ENCODE data around the gene FYN. TPM values are rescaled to one million over a fixed set of nuclear protein-coding genes. Genes with fewer than 3 reads are reported as not detected.
A peak's percentile ranks its signal among the peaks of the same experiment; 100 is the strongest.

The FYN gene
- total RNA-seq, 1 donor from 2014 or later = 525 TPM

DNA sequence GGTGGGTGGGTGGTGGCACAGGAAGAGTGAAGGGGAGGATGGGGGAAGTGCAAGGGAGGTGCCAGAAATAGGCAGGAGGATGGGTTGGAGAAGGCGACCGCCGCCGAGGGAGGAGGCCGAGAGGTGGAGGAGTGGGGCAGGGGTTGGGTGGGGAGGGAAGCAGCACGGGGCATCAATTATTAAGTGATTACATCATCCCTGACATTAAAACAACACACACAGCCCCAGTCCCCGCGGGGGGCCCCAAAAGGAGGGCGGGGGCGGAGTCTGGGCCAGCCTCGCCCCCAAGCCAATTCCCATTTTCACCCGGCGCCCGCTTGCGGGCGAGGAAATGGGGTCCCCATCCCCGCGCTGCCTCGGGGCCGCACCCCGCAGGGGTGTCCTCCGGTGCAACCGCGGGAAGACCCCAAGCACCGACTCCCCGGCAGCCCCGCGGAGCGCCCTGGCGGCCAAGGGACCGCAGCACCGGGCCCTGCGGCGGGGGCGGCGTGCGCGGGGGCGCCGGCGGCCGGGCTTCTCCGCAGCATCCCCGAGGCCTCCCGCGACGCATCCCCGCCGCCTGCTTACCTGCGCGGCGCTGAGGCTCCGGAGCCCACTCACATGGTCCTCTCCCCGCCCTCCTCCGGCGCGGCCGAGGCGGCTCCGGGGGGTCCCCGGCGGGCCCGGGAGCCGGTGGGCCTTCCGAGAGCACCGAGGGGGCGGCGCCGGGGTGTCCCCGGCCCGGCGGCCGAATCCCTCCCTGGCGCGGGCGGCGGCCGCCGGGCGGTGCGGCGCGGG lies 663 bp downstream of the FYN start:
- TF ChIP-seq, protein P1, sequence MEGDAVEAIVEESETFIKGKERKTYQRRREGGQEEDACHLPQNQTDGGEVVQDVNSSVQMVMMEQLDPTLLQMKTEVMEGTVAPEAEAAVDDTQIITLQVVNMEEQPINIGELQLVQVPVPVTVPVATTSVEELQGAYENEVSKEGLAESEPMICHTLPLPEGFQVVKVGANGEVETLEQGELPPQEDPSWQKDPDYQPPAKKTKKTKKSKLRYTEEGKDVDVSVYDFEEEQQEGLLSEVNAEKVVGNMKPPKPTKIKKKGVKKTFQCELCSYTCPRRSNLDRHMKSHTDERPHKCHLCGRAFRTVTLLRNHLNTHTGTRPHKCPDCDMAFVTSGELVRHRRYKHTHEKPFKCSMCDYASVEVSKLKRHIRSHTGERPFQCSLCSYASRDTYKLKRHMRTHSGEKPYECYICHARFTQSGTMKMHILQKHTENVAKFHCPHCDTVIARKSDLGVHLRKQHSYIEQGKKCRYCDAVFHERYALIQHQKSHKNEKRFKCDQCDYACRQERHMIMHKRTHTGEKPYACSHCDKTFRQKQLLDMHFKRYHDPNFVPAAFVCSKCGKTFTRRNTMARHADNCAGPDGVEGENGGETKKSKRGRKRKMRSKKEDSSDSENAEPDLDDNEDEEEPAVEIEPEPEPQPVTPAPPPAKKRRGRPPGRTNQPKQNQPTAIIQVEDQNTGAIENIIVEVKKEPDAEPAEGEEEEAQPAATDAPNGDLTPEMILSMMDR (IDR thresholded peaks at IDR 0.05; ENCODE audit: partially characterized antibody, unreplicated experiment) = no peak
- Mint-ChIP-seq H3K9me3 (ENCODE audit: unreplicated experiment) (peaks cover 23% of the 10 kb centered on the region), H3K36me3 (ENCODE audit: unreplicated experiment) (no peaks in the 10 kb centered on the region), H3K4me1 (ENCODE audit: low read depth, unreplicated experiment) (peaks cover 39% of the 10 kb centered on the region), H3K4me3 (ENCODE audit: unreplicated experiment) (peak overlapping the region; percentile 99), H3K27ac (ENCODE audit: unreplicated experiment) (peak overlapping the region; percentile 98), H3K27me3 (ENCODE audit: unreplicated experiment) (peaks cover 14% of the 10 kb centered on the region)
- peak; percentile 87 for DNase-seq

DNA sequence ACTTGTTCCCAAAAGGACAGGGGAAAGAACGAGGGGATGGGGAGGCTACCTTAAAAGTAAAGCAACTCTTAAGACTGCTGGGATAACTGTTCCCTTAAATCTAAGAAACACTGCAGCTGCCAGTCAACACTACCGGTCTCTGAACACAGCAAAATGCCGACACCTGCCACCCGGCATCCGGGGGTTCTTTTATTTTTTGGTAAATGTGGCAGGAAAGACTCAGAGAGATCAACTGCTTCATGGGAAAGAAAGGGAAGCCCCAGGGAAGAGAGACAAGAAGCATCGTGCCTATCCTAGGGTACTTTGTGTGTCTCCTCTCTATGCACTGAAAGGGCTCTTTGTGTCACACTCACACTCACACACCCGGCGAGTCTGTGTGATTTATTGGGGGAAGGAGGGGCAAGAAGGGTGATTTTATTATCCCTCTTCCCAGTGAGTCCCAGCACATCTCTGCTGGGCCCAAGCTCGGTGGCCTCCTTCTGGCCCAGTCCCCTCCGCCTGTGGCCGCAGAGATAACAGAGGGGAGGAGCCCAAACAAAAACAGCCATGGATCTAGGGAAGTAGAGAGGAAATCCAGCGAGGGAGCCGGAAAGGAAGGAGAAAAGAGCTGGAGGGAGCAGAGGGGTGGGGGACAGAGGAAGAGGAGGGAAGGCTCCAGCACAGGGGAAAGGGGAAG lies 1.4 kb downstream of the FYN start:
- peaks cover 43% of the 10 kb centered on the region for H3K4me1 Mint-ChIP-seq (ENCODE audit: low read depth, unreplicated experiment)
- peak overlapping the region; percentile 98 for H3K27ac Mint-ChIP-seq (ENCODE audit: unreplicated experiment)
- DNase-seq = peak; percentile 60
- H3K27me3 Mint-ChIP-seq (ENCODE audit: unreplicated experiment) = peaks cover 14% of the 10 kb centered on the region
- no peaks in the 10 kb centered on the region for H3K36me3 Mint-ChIP-seq (ENCODE audit: unreplicated experiment)
- H3K9me3 Mint-ChIP-seq (ENCODE audit: unreplicated experiment) = peaks cover 25% of the 10 kb centered on the region
- peak overlapping the region; percentile 99 for H3K4me3 Mint-ChIP-seq (ENCODE audit: unreplicated experiment)
- TF ChIP-seq, protein P1 (IDR thresholded peaks at IDR 0.05; ENCODE audit: partially characterized antibody, unreplicated experiment) = no peak

DNA sequence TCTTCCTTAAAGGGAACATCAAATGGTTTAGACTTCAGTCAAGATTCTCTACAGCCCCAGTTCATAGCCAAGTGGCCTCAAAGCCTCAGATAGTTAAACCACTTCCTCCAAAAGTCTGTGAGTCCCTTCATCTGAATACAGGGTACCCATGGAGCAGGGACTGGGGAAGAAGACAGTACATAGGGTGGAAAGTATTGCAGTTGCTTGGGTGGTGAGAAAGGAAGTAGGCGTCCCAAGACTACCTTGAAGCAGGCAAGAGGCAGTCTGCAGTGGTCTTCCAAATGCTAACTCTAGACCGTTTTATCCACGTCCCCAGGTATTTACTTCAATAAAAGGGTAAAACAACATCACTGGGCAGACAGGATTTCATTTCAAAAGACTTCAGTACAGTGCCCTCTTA lies 2.0 kb downstream of the FYN start:
- H3K4me3 Mint-ChIP-seq (ENCODE audit: unreplicated experiment) = peak overlapping the region; percentile 99
- DNase-seq = no peak
- TF ChIP-seq, protein P1 (IDR thresholded peaks at IDR 0.05; ENCODE audit: partially characterized antibody, unreplicated experiment) = no peak
- H3K27me3 Mint-ChIP-seq (ENCODE audit: unreplicated experiment) = peaks cover 14% of the 10 kb centered on the region
- peaks cover 25% of the 10 kb centered on the region for H3K9me3 Mint-ChIP-seq (ENCODE audit: unreplicated experiment)
- H3K27ac Mint-ChIP-seq (ENCODE audit: unreplicated experiment) = peak overlapping the region; percentile 98
- peaks cover 47% of the 10 kb centered on the region for H3K4me1 Mint-ChIP-seq (ENCODE audit: low read depth, unreplicated experiment)
- no peaks in the 10 kb centered on the region for H3K36me3 Mint-ChIP-seq (ENCODE audit: unreplicated experiment)

DNA sequence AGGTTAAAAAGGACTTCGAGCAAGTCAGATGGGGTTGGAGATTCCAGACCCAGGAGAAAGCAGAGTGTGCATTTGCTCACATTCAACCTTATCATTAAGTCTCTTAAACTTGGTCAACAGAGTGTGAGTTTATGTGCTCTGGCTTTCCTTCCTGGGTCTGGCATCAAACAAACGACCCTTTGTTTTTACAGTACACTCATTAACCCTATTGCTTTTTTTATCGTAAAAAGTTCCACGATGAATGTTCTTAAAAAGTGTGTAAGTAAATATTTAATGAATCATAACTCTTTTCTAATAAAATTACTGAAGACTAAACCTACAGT lies 2.5 kb downstream of the FYN start:
- Mint-ChIP-seq H3K36me3 (ENCODE audit: unreplicated experiment) (no peaks in the 10 kb centered on the region), H3K4me1 (ENCODE audit: low read depth, unreplicated experiment) (peaks cover 46% of the 10 kb centered on the region), H3K27ac (ENCODE audit: unreplicated experiment) (peak overlapping the region; percentile 98), H3K9me3 (ENCODE audit: unreplicated experiment) (peaks cover 24% of the 10 kb centered on the region), H3K27me3 (ENCODE audit: unreplicated experiment) (peaks cover 14% of the 10 kb centered on the region), H3K4me3 (ENCODE audit: unreplicated experiment) (peak overlapping the region; percentile 99)
- no peak for DNase-seq
- TF ChIP-seq, protein P1 (IDR thresholded peaks at IDR 0.05; ENCODE audit: partially characterized antibody, unreplicated experiment) = no peak
